ENCODE results near the gene TIMM8A.
"Not testable (repeated sequence)": the region's sequence is repeated elsewhere in the genome, so short reads cannot be mapped to it uniquely, and the experiment has no call there.

The TIMM8A gene

GRCh38 chrX:101349193-101349562 lies 636 bp upstream of the TIMM8A start:
- H3K27me3 ChIP-seq: no peaks in the 10 kb centered on the region
- peak overlapping the region; percentile 87 for H3K4me3 ChIP-seq (ENCODE audit: low read depth, low read length)
- no peak for TF ChIP-seq CTCF (IDR thresholded peaks at IDR 0.05; ENCODE audit: low read depth, low read length)
- no peaks in the 10 kb centered on the region for H3K4me1 ChIP-seq
- peaks cover 2% of the 10 kb centered on the region; the same call in 1 of the 2 replicates for H3K36me3 ChIP-seq
- H3K9me3 ChIP-seq: no peaks in the 10 kb centered on the region
- DNase-seq: no peak

GRCh38 chrX:101347859-101348451 lies 587 bp downstream of the TIMM8A start:
- no peak for DNase-seq
- Histone ChIP-seq H3K4me3 (ENCODE audit: low read depth, low read length) (peak overlapping the region; percentile 87), H3K36me3 (peaks cover 2% of the 10 kb centered on the region; the same call in 1 of the 2 replicates), H3K4me1 (no peaks in the 10 kb centered on the region), H3K27me3 (no peaks in the 10 kb centered on the region), H3K9me3 (no peaks in the 10 kb centered on the region)
- no peak for TF ChIP-seq CTCF (IDR thresholded peaks at IDR 0.05; ENCODE audit: low read depth, low read length)

GRCh38 chrX:101337776-101338271 lies 10.7 kb downstream of the TIMM8A start:
- Histone ChIP-seq H3K9me3 (no peaks in the 10 kb centered on the region), H3K4me3 (ENCODE audit: low read depth, low read length) (no peak overlapping the region), H3K36me3 (no peaks in the 10 kb centered on the region), H3K27me3 (no peaks in the 10 kb centered on the region), H3K4me1 (no peaks in the 10 kb centered on the region)
- no peak for DNase-seq
- no peak for TF ChIP-seq CTCF (IDR thresholded peaks at IDR 0.05; ENCODE audit: low read depth, low read length)

GRCh38 chrX:101334310-101334709 lies 14.2 kb downstream of the TIMM8A start:
- not testable (repeated sequence) for H3K4me3 ChIP-seq (ENCODE audit: low read depth, low read length); H3K36me3 ChIP-seq; H3K4me1 ChIP-seq; H3K9me3 ChIP-seq; DNase-seq; H3K27me3 ChIP-seq

- H3K9me3 ChIP-seq; H3K4me3 ChIP-seq (ENCODE audit: low read depth, low read length); H3K36me3 ChIP-seq; H3K4me1 ChIP-seq; DNase-seq; H3K27me3 ChIP-seq: not testable (repeated sequence)
Measured at GRCh38 chrX:101326600-101326999, 21.9 kb downstream of the TIMM8A start.

- no peaks in the 10 kb centered on the region for H3K4me1 ChIP-seq
- H3K4me3 ChIP-seq (ENCODE audit: low read depth, low read length): no peak overlapping the region
- no peaks in the 10 kb centered on the region for H3K9me3 ChIP-seq
- TF ChIP-seq CTCF (IDR thresholded peaks at IDR 0.05; ENCODE audit: low read depth, low read length): no peak
- no peaks in the 10 kb centered on the region for H3K36me3 ChIP-seq
- no peak for DNase-seq
- no peaks in the 10 kb centered on the region for H3K27me3 ChIP-seq
Measured at GRCh38 chrX:101303790-101304189, 44.8 kb downstream of the TIMM8A start.

Data from BE2C (cell line).